ENCODE measurements around the gene KRT83.

KRT83 gene

DNA sequence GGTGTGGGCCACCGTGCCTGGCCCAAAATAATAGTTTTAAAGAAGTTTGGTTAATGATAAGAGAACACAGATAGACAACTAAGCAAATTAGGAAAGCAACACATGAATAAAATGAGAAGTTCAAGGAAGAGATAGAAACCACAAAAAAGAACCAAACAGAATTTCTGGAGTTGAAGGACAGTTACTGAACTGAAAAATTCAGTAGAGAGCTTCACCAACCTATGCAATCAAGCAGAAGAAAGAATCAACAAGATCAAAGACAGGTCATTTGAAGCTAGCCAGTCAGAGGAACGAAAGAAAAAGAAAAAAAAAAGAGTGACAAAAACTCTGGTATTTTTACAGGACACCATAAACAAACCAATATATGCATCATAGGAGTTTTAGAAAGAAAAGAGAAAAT, 15.4 kb upstream of the KRT83 start:
- Histone ChIP-seq H2AFZ (no peak overlapping the region), H3K9me3 (ENCODE audit: control insufficient read depth, low read length) (no peaks in the 10 kb centered on the region), H3K36me3 (ENCODE audit: control insufficient read depth, insufficient read depth, low read length) (no peaks in the 10 kb centered on the region), H3K4me2 (ENCODE audit: low read length) (no peak overlapping the region), H3K9ac (no peak overlapping the region), H3K27ac (no peak overlapping the region), H3K79me2 (no peaks in the 10 kb centered on the region), H3K27me3 (ENCODE audit: control insufficient read depth, insufficient read depth, low read length) (no peaks in the 10 kb centered on the region), H3K4me3 (ENCODE audit: low read depth, low read length) (no peak overlapping the region), H3K4me1 (peaks cover 19% of the 10 kb centered on the region)
- TF ChIP-seq, protein P1, sequence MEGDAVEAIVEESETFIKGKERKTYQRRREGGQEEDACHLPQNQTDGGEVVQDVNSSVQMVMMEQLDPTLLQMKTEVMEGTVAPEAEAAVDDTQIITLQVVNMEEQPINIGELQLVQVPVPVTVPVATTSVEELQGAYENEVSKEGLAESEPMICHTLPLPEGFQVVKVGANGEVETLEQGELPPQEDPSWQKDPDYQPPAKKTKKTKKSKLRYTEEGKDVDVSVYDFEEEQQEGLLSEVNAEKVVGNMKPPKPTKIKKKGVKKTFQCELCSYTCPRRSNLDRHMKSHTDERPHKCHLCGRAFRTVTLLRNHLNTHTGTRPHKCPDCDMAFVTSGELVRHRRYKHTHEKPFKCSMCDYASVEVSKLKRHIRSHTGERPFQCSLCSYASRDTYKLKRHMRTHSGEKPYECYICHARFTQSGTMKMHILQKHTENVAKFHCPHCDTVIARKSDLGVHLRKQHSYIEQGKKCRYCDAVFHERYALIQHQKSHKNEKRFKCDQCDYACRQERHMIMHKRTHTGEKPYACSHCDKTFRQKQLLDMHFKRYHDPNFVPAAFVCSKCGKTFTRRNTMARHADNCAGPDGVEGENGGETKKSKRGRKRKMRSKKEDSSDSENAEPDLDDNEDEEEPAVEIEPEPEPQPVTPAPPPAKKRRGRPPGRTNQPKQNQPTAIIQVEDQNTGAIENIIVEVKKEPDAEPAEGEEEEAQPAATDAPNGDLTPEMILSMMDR (IDR thresholded peaks at IDR 0.05), result no peak

- TF ChIP-seq, protein P1 (IDR thresholded peaks at IDR 0.05), result no peak
- Histone ChIP-seq H3K79me2 (no peaks in the 10 kb centered on the region), H3K36me3 (ENCODE audit: control insufficient read depth, insufficient read depth, low read length) (no peaks in the 10 kb centered on the region), H3K4me3 (ENCODE audit: low read depth, low read length) (no peak overlapping the region), H3K4me1 (peaks cover 20% of the 10 kb centered on the region), H2AFZ (no peak overlapping the region), H3K27me3 (ENCODE audit: control insufficient read depth, insufficient read depth, low read length) (no peaks in the 10 kb centered on the region), H3K9ac (no peak overlapping the region), H3K4me2 (ENCODE audit: low read length) (no peak overlapping the region), H3K27ac (no peak overlapping the region), H3K9me3 (ENCODE audit: control insufficient read depth, low read length) (no peaks in the 10 kb centered on the region)
These were observed 14.5 kb upstream of the KRT83 start for GRCh38 chr12:52335598-52336262.

DNA sequence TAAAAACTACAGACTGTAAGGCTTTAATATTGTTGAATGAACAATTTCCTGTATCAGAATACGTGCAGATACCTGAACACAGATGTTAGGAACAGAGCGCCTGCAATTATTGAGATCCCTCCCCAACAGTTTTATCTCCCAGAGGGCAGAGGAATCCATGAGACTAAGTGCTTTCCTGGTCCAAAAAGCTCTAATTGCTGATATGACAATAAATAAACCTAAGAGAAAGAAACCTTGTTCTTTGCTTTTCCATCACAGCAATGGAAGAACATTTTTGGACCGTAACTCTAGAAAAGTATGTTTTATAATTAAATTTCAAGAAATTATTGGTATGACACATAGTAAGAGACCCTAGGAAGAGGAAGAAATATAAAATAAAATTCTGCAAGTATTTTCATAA, 13.0 kb upstream of the KRT83 start:
- H3K79me2 ChIP-seq, result no peaks in the 10 kb centered on the region
- TF ChIP-seq, protein P1 (IDR thresholded peaks at IDR 0.05), result no peak
- no peak overlapping the region for H3K4me3 ChIP-seq (ENCODE audit: low read depth, low read length)
- H3K4me1 ChIP-seq, result peaks cover 20% of the 10 kb centered on the region
- no peaks in the 10 kb centered on the region for H3K36me3 ChIP-seq (ENCODE audit: control insufficient read depth, insufficient read depth, low read length)
- no peak overlapping the region for H3K9ac ChIP-seq
- no peak overlapping the region for H3K27ac ChIP-seq
- no peak overlapping the region for H3K4me2 ChIP-seq (ENCODE audit: low read length)
- no peaks in the 10 kb centered on the region for H3K27me3 ChIP-seq (ENCODE audit: control insufficient read depth, insufficient read depth, low read length)
- H3K9me3 ChIP-seq (ENCODE audit: control insufficient read depth, low read length), result no peaks in the 10 kb centered on the region
- H2AFZ ChIP-seq, result no peak overlapping the region

DNA sequence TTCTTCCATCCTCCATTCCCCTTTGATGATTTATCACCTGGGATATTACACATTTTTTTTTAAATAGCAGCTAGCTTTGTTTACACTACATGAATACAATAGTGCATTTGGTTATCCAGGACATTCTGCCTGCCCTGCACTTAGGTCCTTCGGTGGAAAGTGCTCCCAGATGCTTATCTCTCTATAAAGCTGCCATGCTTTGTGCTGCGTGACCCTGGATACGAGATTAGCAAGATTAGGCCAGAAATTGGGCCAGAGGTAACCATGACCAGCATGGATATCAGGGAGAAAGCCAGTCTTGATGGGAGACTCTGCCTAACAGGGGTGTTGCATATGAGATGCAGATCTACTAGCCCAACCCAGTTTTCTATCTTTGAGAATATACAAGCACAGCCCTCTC, 12.1 kb upstream of the KRT83 start:
- no peaks in the 10 kb centered on the region for H3K9me3 ChIP-seq (ENCODE audit: control insufficient read depth, low read length)
- peaks cover 20% of the 10 kb centered on the region for H3K4me1 ChIP-seq
- TF ChIP-seq, protein P1 (IDR thresholded peaks at IDR 0.05), result no peak
- no peaks in the 10 kb centered on the region for H3K27me3 ChIP-seq (ENCODE audit: control insufficient read depth, insufficient read depth, low read length)
- H3K4me2 ChIP-seq (ENCODE audit: low read length), result peak overlapping the region; percentile 45
- no peak overlapping the region for H3K27ac ChIP-seq
- no peak overlapping the region for H3K4me3 ChIP-seq (ENCODE audit: low read depth, low read length)
- H3K79me2 ChIP-seq, result no peaks in the 10 kb centered on the region
- H3K9ac ChIP-seq, result no peak overlapping the region
- H2AFZ ChIP-seq, result no peak overlapping the region
- no peaks in the 10 kb centered on the region for H3K36me3 ChIP-seq (ENCODE audit: control insufficient read depth, insufficient read depth, low read length)

DNA sequence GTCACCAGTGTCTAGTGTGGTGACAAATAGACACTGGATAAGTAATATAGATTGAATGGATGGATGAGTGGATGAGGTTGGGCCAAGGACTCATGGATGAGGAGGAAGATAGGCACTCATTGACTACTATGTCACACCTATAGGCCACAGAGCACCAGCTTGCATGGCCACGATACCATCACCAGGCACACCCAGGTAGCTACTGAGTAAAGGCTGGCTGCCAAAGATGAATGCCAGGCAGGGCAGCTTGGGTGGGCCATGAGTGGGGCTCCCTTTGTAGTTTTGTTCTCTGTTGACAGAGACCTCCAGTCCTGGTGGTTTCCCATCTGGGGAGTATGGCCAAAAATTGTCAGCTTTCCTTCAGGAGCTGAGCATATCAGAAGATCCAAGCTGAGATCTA, 11.2 kb upstream of the KRT83 start:
- no peak overlapping the region for H3K27ac ChIP-seq
- no peak overlapping the region for H2AFZ ChIP-seq
- no peak overlapping the region for H3K4me2 ChIP-seq (ENCODE audit: low read length)
- peaks cover 20% of the 10 kb centered on the region for H3K4me1 ChIP-seq
- H3K36me3 ChIP-seq (ENCODE audit: control insufficient read depth, insufficient read depth, low read length), result no peaks in the 10 kb centered on the region
- no peak overlapping the region for H3K4me3 ChIP-seq (ENCODE audit: low read depth, low read length)
- H3K79me2 ChIP-seq, result no peaks in the 10 kb centered on the region
- H3K27me3 ChIP-seq (ENCODE audit: control insufficient read depth, insufficient read depth, low read length), result no peaks in the 10 kb centered on the region
- H3K9ac ChIP-seq, result no peak overlapping the region
- TF ChIP-seq, protein P1 (IDR thresholded peaks at IDR 0.05), result no peak
- no peaks in the 10 kb centered on the region for H3K9me3 ChIP-seq (ENCODE audit: control insufficient read depth, low read length)

Data from parathyroid adenoma (tissue), 2 donors.